VCaP (cell line): ENCODE measurements around the gene ENPP7.

Source experiments
- H3K27ac ChIP-seq: fragments of 450-650 bp; 2 replicates; pipeline ENCODE4 v1.5.1; 2017
- TF ChIP-seq, protein P1 (sequence below): fragments of 450-650 bp; conservative IDR thresholded peaks from 2 replicates; pipeline ENCODE4 v1.5.1; 2017; ENCODE audit warnings: mild to moderate bottlenecking, moderate library complexity

Gene ENPP7

DNA sequence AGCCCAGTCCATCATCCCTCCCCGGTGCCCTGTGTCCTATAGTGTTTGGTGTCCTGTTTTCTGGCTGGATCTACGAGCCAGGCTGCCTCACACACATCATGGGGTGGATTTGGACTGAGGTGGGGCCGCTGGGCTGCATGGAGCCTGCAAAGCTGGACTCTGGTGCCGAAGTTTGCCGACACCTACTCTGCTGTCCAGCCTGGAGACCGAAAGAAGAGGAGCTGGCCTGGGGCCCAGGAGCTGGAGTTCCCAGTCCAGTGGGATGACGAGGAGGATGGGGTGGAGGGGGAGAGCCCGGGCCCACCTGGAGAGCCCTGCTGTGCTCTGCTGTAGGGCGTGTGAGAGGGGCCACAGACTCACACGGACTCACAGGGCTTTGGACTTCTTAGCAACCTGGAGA, 40.3 kb upstream of the ENPP7 start:
- TF ChIP-seq, protein P1, sequence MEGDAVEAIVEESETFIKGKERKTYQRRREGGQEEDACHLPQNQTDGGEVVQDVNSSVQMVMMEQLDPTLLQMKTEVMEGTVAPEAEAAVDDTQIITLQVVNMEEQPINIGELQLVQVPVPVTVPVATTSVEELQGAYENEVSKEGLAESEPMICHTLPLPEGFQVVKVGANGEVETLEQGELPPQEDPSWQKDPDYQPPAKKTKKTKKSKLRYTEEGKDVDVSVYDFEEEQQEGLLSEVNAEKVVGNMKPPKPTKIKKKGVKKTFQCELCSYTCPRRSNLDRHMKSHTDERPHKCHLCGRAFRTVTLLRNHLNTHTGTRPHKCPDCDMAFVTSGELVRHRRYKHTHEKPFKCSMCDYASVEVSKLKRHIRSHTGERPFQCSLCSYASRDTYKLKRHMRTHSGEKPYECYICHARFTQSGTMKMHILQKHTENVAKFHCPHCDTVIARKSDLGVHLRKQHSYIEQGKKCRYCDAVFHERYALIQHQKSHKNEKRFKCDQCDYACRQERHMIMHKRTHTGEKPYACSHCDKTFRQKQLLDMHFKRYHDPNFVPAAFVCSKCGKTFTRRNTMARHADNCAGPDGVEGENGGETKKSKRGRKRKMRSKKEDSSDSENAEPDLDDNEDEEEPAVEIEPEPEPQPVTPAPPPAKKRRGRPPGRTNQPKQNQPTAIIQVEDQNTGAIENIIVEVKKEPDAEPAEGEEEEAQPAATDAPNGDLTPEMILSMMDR = no peak

GRCh38 chr17:79690988-79691836, 39.5 kb upstream of the ENPP7 start:
- H3K27ac ChIP-seq = peak overlapping the region; percentile 69
- TF ChIP-seq, protein P1 = no peak

More for the DNA sequence above, 40.3 kb upstream of the ENPP7 start:
- peak overlapping the region; percentile 69; the same call in 1 of the 2 replicates for H3K27ac ChIP-seq

DNA sequence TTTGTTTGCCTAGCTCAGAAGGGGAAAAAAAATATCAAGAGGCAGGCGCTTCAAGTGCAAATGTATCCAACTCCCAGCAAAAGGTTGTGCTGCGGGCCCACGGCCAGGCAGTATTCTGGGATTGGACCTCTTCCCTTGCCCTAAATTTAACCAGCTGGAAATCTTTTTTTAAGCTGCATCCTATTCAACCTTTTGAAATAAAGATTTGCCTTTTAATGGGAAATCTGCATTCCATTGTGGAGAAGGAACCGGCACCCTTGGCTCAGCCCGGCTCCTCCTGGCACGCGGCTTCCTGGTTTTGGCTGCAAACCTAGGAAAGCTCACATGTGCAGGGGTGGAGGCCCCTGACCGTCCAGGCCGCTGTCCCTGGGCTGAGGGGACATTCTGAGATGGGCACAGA, 38.8 kb upstream of the ENPP7 start:
- TF ChIP-seq, protein P1 = no peak
- peak overlapping the region; percentile 69 for H3K27ac ChIP-seq

DNA sequence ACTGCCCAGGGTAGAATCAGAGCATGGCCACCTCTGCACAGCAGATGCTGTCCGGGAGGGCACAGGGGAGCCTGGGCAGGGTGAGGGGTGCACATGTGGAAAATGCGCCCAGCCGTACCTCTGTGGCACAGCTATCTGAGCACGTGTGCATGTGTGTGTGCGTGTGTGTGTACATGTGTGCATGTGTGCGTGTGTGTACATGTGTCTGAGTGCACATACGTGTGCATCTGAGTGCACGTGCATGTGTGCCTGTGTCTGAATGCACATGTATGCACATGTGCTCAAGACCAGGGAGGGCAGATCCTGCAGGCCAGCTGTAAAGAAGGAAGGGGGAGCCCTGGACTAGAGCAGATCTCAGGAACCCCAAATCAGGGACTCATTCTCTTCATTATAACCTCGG, 37.3 kb upstream of the ENPP7 start:
- H3K27ac ChIP-seq = no peak overlapping the region; the same call in 1 of the 2 replicates
- TF ChIP-seq, protein P1 = no peak

GRCh38 chr17:79695293-79695790, 35.4 kb upstream of the ENPP7 start:
- peak overlapping the region; percentile 45; the same call in 1 of the 2 replicates for H3K27ac ChIP-seq
- TF ChIP-seq, protein P1 = no peak

DNA sequence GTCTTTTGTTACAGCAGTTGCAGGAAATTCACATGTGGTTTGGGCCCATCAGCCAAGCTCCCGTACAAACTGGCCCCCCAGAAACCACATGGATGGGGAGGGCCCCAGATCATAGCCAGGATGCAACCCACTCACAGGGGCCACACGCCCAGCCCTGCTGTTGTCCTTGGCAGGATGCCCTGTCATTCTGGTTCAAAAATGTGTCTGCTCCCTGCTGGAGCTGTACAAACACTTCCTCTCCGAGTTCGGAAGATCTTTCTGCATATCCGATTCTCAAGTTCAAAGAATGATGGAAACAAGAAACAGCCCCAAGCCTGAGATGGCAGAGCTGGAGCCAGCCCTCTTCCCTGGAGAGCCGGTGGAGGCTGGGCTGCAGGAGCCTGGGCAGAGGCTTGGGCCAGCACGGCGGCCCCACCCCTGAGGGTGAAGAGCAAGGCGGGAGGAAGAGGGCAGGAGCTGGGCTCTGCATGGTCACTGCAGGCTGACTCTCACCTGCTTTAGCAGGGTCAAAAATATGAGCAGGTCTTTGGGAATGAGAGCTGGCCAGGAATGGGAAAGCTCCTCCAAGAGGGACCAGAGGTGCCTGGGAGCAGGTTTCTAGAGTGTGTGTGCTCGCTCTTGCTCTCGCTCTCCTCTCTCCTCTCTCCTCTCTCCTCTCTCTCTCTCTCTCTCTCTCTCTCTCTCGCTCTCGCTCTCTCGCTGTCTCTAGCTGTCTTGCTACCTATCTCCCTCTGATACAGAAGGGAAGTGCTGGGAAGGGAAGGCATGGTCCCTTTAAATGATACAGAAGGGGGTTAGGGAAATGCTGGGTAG, 34.7 kb upstream of the ENPP7 start:
- TF ChIP-seq, protein P1 = no peak
- peak overlapping the region; percentile 45; the same call in 1 of the 2 replicates for H3K27ac ChIP-seq

DNA sequence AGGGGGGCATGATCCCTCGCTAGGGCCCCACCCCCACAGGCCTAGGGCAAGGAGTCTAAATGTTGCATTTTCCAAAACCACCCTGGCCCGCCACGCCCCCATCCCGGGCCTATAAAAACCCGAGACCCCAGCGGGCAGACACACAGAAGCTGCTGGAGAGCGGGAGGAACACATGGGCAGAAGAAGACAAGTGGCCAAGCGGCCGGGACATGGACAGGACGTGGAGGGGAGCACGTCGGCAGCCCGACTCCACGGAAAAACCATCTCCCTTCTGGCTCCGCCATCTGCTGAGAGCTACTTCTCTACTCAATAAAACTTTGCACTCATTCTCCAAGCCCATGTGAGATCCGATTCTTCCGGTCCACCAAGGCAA, 34.1 kb upstream of the ENPP7 start:
- H3K27ac ChIP-seq = peak overlapping the region; percentile 45; the same call in 1 of the 2 replicates
- TF ChIP-seq, protein P1 = no peak
